ENCODE data around the gene RAD51AP1.

RAD51AP1 gene

GRCh38 chr12:4545195-4545594, 6.5 kb downstream of the RAD51AP1 start:
- DNase-seq (ENCODE audit: low spot score), result no peak

- no peak for DNase-seq (ENCODE audit: low spot score)
These were observed 13.5 kb downstream of the RAD51AP1 start for GRCh38 chr12:4552191-4552590.

- no peak for DNase-seq (ENCODE audit: low spot score)
These were observed 15.3 kb downstream of the RAD51AP1 start for GRCh38 chr12:4553943-4554342.

GRCh38 chr12:4555804-4556203, 17.1 kb downstream of the RAD51AP1 start:
- DNase-seq (ENCODE audit: low spot score), result no peak

DNA sequence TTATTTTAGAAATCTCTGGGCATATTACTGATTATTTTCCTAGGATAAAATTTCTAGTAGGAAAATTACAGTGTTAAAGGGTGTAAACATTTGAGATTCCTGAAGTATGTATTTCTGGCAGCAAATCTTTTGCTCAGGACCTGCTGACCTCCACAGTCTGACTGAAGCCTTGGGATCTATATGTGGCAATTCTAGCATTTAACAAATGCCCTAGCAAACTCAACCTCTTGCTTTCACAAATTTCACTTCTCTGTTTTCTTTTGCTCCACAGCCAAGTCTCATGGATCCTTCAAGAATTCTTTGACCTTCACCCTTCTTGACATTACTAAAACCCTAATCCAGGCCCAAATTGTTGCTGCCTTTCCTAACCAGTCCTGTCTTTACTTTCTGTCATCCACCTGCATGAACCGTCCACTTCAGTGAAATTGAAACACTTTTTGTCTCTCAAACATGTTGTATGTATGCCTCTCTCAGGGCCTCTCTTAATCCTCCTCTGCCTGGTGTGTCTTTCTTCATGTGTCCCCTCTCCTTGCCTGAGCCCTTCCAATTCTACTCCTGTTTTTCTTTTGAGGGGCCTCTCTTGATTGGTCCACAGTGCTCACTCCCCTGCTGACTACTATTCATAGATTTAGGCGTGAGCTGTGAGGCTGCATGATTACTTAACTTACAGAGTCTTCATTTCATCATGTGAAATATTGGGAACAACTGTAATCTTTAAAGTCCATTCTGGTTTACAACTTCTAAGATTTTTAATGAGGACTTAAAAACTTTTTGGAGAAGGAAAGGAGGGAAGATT, 18.2 kb downstream of the RAD51AP1 start:
- DNase-seq (ENCODE audit: low spot score), result no peak

DNA sequence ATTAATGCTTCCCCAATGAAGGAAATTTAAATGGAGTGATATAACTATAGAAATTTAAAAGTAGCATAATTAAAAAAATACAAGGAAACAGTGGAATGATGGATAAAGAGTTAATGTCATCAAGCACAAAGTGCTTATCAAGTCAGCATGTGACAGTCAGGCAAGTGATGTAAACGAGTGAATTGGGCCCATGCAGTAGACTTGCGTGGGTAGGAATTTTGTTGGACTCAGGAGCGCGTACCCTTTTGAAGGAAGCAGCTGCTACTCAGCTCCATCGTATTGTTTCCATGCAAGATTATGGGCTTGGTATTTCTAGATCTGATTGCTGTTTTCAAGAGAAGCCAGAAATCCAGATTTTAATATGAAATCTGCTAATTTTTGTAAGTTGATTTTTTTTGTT, 18.9 kb downstream of the RAD51AP1 start:
- no peak for DNase-seq (ENCODE audit: low spot score)

GRCh38 chr12:4558171-4558570, 19.5 kb downstream of the RAD51AP1 start:
- no peak for DNase-seq (ENCODE audit: low spot score)

DNA sequence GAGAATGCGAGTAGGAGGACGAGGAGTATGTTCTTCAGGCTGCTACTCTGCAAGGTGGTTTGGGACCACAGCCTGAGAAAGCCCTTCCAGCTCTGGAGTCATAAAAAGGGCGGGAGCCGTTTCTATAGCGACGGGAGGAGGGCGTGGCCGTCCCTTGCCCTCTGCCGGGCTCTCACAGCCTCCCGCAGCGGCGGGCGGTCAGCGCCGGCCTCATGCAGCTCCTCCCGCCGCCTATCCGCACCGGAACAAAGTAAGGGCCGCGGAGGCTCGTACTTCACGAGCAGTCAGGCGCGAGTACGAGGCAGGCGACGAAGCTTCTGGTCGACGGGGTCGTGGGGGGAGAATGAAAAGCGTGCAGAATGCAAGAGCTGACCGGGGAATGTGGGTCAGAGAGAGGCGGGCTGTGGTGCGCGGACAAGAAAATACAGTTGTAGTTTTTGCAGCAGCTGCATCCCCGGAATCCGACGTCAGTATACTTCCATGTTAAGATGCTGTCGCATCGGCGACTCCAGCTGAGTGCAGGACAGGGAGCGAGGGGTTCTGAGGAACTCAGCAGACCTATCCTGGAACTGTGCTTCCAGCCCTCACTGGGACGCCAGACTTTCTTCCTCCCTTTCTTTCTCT, 23.5 kb downstream of the RAD51AP1 start, which contains the start of gene DYRK4:
DYRK4 (plus strand) TSS at position 175 of the 624 bp plus-strand sequence; CDS start at position 213, 38 bp downstream.
- peak; percentile 55 for DNase-seq (ENCODE audit: low spot score)

GRCh38 chr12:4563336-4563735, 24.6 kb downstream of the RAD51AP1 start:
- DNase-seq (ENCODE audit: low spot score), result no peak

GRCh38 chr12:4564818-4565217, 26.1 kb downstream of the RAD51AP1 start:
- no peak for DNase-seq (ENCODE audit: low spot score)

GRCh38 chr12:4566474-4566873, 27.8 kb downstream of the RAD51AP1 start:
- no peak for DNase-seq (ENCODE audit: low spot score)

DNA sequence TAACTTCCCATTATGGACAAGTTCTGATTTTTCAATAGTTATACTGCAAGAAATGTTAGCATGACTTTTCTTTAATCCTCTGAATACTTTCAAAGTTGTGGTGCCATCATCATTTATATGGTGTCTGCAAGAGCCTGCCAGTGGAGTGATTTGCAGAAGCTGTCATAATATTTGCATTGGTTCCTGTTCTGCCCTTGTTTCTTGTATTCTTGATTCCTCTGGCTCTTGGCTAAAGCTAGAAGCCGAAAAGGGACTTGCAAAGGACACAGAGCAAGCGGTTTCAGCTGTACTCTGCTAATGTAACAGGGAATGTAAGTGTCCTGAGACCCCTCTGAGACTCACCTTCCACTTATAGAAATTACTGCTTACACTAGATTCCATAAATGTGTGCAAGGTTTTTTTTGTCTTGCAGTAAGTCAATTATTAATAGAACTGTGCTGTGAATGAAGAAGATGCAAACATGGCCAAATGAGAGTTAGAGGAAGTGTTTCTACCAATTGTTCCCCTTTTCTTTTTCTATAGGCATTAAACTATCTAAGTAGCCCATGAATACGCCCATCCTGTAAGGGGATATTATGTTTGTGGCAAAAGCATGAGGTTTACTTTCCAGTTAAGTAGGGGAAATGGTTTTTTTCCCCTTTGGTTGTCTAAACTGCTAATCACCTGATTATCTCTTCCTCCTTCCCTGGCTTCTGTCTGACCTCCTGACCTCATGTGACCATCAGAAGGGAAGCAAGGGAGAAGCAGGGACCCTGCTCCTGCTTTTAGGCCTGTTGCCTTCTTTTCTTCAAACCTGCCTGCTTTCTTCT, 28.6 kb downstream of the RAD51AP1 start:
- DNase-seq (ENCODE audit: low spot score), result peak; percentile 25

DNA sequence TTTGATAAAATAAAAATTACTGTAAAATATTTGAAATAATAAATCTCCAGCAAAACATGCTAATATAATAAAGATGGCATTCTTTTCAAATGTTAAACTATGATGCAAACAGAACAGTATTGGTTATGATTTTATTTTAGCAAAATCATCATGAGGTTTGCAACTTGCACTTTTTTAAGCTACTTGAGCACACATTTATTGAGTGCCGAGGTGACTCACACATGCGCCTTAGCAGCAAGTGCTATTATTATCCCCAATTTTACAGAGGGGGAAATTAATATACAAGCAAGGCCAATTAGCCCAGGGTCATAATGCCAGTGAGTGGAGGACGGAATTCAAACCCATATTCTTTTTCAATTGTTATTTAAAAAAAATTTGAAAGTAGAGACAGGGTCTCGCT, 30.6 kb downstream of the RAD51AP1 start:
- DNase-seq (ENCODE audit: low spot score), result no peak

DNA sequence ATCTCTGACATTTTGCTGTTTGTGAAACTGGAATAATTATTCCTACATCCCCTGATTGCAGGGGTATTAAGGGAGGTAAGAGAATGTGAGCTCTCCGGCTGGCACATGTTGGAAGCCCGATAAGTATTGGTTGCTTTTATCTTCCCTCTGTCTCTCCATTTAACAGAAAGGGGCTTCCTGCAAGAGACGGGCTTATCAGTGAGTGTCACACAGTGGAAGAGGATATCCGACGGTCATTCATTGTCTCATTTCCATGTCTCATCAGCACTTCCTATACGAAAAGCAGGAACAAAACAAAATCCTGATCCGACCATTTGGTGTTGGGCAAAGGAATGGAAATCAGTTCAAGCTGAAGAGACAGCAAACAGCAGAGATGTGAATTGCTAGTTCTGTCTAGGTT, 34.0 kb downstream of the RAD51AP1 start:
- no peak for DNase-seq (ENCODE audit: low spot score)

DNA sequence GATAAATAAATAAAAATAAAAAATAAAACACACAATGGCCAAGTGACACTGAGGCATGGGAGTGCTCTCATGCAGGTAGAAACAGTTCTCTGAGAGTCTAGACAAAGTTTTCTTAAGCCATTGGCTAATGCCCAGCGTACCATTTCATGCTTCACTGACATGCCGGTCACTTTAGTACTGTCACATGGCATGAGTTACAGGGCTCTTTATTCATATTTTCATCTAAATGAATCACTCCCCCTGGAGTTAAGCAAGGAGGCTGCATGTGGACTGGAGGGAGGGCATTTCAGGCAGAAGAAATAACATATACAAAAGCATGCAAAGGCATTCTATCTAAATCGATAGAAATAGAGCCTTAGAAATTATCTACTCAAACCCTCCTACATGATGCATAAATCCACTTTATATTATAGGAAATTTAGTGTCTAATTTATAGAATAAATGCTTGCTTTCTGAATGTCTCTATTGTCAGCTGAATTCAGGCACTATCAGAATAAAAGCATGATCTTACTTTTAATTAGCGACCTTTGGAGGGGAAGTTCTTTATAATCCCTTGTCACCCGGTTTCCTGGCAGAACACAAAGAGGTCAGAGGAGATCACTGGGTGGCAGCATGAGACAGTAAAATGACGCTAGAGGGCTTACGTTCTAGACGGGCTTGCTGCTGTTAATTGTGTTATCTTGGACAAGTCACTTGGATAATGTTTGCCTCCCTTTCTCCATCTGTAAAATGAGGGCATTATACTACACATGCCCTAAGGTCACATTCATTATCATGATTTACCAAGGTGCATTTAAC, 40.8 kb downstream of the RAD51AP1 start:
- no peak for DNase-seq (ENCODE audit: low spot score)

DNA sequence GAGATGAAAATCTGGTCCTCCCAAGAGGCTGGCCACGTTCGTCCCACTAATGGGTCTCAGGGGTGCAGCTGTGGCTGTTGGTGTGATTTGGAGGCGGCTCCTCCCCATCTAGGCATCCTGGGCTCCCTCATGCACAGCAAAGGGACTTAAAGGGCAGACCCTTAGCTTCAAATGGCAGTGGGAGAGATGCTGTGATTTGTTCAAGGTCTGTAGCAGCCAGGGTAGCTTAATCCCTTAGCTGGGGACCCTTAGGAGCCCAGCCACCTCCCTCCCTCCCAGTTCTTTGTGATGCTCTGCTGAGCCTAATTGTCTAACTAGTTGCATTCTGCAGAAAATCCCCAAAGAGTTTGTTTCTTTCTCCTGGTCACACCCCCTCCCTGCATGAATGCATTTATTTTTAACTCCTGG, 41.6 kb downstream of the RAD51AP1 start:
- DNase-seq (ENCODE audit: low spot score), result no peak

DNA sequence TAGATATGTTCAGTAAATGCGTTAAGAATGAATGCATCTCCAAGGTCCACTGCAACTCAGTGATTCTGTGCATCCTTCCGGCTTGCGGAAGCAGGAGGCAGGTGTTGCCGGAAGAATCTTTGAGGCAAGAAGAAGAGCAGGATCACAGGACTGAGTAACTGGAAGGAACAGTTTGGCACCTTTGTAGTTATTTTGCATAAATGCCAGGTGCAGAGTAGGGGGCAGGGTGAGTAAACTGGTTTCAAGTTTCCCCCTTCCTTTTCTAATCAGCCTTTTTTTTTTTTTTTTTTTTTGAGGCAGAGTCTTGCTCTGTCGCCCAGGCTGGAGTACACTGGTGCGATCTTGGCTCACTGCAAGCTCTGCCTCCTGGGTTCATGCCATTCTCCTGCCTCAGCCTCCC, 45.6 kb downstream of the RAD51AP1 start:
- no peak for DNase-seq (ENCODE audit: low spot score)

- DNase-seq (ENCODE audit: low spot score), result no peak
These were observed 46.2 kb downstream of the RAD51AP1 start for GRCh38 chr12:4584896-4585295.

DNA sequence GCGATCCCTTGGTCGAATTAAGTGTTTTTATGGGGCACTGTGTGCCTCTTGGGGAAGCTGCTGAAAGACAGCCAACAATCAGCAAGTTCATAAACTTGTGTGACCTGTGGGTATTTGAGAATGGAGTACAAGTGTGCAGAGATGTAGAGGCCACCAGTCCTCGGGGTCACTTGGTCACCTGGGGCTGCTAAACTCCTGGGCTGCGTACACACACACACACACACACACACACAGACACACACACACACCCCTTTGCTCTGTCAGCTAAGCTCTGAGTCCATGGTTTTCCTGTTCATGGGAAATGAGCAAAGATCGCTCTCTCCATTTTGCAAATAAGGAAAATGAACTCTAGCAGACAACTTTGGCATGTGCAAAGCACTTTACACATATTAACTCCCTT, 47.8 kb downstream of the RAD51AP1 start:
- no peak for DNase-seq (ENCODE audit: low spot score)

DNA sequence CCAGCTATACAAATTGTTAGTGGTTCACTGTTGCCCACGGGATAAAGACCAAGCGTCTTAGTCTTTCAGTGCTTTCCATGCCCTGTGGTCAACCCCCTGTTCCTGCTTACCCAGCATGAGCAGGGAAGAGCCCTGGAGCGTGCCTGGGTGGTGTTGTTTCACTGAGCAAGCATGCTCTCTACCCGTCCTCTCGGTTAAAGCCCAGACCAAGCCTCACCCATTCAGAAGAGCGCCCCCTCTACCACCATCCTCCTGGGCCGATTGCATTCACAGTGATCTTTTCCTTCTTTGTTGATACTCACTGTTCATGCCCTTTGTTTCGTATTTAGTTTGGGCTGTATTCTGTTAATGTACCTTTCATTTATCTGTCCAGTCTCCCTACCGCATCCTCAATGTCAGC, 48.4 kb downstream of the RAD51AP1 start:
- no peak for DNase-seq (ENCODE audit: low spot score)

DNA sequence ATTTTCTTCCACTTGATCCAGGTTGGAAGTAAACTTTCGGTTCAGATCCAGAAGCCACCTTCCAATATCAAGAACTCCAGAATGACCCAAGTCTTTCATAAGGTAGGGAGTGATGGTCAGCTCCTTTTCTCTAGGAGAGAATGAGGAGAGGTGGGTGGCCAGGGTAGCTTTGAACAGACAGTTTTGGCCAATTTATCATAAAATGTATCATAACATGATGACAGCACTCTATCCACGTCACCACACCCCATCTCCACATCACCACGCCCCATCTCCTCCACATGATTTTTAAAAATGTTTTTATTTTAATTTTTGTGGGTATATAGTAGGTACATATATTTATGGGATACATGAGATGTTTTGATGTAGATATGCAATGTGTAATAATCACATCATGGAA, 50.2 kb downstream of the RAD51AP1 start:
- no peak for DNase-seq (ENCODE audit: low spot score)

GRCh38 chr12:4589941-4590340, 51.3 kb downstream of the RAD51AP1 start:
- DNase-seq (ENCODE audit: low spot score), result no peak
